HepG2 (cell line): ENCODE results near the gene ETF1. TPM values are rescaled to one million over a fixed set of nuclear protein-coding genes. Genes with fewer than 3 reads are reported as not detected.

Experiments
- ATAC-seq: fragments of 200-7000 bp; cut with Tn5 transposase; 3 replicates; pipeline ENCODE4 v1.9.1; 2020; ENCODE audit warnings: mild to moderate bottlenecking, moderate library complexity
- BruUV-seq: library from RNA; stranded (reverse); fragments of 400-500 nt; replicated peaks from 2 replicates; lab custom pipeline; 2021; lab: Mats Ljungman, UMichigan
- CTCF ChIA-PET: fragments of 300-600 bp; formaldehyde crosslinking; extraction: SDS; loops from one replicate; lab custom pipeline; 2021; ENCODE audit warnings: low total read pairs, inconsistent platforms, low intra/inter-chr PET ratio; lab: Yijun Ruan, JAX
- POLR2A ChIA-PET: fragments of 350-600 bp; sonication (Branson Sonifier 250); formaldehyde crosslinking; loops from one replicate; lab custom pipeline; 2020; ENCODE audit warnings: antibody characterized with exemption, inconsistent platforms; lab: Yijun Ruan, JAX
- DNase-seq: peaks from one replicate; pipeline ENCODE4 v3.0.0-alpha.2; 2015; ENCODE audit warnings: low spot score
- FAIRE-seq: peaks from 3 replicates; lab custom pipeline; 2011; peaks lifted over from hg19 to GRCh38; lab: Jason Lieb, UNC
- H2AFZ ChIP-seq: one replicate; pipeline ENCODE4 v1.6.1; 2011; ENCODE audit warnings: low read length, inconsistent platforms
- H3K27ac ChIP-seq: fragments of 300-600 bp; 3 replicates; pipeline ENCODE4 v1.8.0; 2011; ENCODE audit warnings: mixed run types, mild to moderate bottlenecking, mixed read lengths, low read length, inconsistent platforms; ENCODE audit not compliant: insufficient read depth; ENCODE audit errors: extremely low read length
- H3K27me3 ChIP-seq, 2 experiments: fragments of 200-600 bp in 1 of 2; 2 replicates in 1 of 2; 3 replicates in 1 of 2; pipeline versions ENCODE4 v1.6.0 to v1.8.0; 2011; ENCODE audit warnings: low read length in 2 of 2, mild to moderate bottlenecking in 2 of 2, moderate library complexity in 2 of 2, inconsistent platforms in 1 of 2; ENCODE audit not compliant: insufficient read depth in 2 of 2, control insufficient read depth in 1 of 2
- H3K36me3 ChIP-seq, 2 experiments: fragments of 200-600 bp in 1 of 2; replicated peaks in 1 of 2; 2 replicates in 1 of 2; 3 replicates in 1 of 2; pipeline versions ENCODE4 v1.5.1 to v1.8.0; 2011; ENCODE audit warnings: low read length in 2 of 2, inconsistent platforms in 1 of 2; ENCODE audit not compliant: insufficient read depth in 2 of 2, control insufficient read depth in 1 of 2
- H3K4me1 ChIP-seq: 2 replicates; pipeline ENCODE4 v1.5.1; 2012; ENCODE audit warnings: low read length, inconsistent platforms; ENCODE audit not compliant: insufficient read depth
- H3K4me2 ChIP-seq: 2 replicates; pipeline ENCODE4 v1.6.0; 2011; ENCODE audit warnings: low read depth, low read length, inconsistent platforms
- H3K4me3 ChIP-seq, 3 experiments: fragments of 200-600 bp in 1 of 3; sonication (generic), shearing (Covaris generic) in 1 of 3; replicated peaks in 1 of 3; 2 replicates each; pipeline ENCODE4 v1.5.1; 2011 to 2016; ENCODE audit warnings: low read length in 3 of 3, inconsistent platforms in 2 of 3, low read depth in 2 of 3, mild to moderate bottlenecking in 2 of 3, control low read depth in 1 of 3, mixed read lengths in 1 of 3; ENCODE audit not compliant: insufficient read depth in 1 of 3
- H3K79me2 ChIP-seq: one replicate; pipeline ENCODE4 v1.6.1; 2011; ENCODE audit warnings: low read length, inconsistent platforms; ENCODE audit not compliant: insufficient read depth
- H3K9ac ChIP-seq: 2 replicates; pipeline ENCODE4 v1.6.0; 2011; ENCODE audit warnings: mild to moderate bottlenecking, low read depth, low read length, inconsistent platforms; ENCODE audit not compliant: insufficient read depth
- H3K9me3 ChIP-seq: 2 replicates; pipeline ENCODE4 v1.5.1; 2012; ENCODE audit warnings: mild to moderate bottlenecking, low read length
- H4K20me1 ChIP-seq: 2 replicates; pipeline ENCODE4 v1.6.0; 2011; ENCODE audit warnings: inconsistent platforms, mild to moderate bottlenecking, low read length, moderate library complexity; ENCODE audit not compliant: insufficient read depth
- ATM ChIP-seq: fragments of 450-650 bp; IDR thresholded peaks from 2 replicates; pipeline ENCODE4 v1.7.1; 2017; ENCODE audit warnings: mild to moderate bottlenecking, borderline replicate concordance
- CEBPB ChIP-seq: IDR thresholded peaks from 2 replicates; pipeline ENCODE4 v1.6.1; 2011; ENCODE audit warnings: low read depth, low read length, improper control_type of control experiment, borderline replicate concordance
- HNRNPK ChIP-seq: fragments of 200-400 bp; formaldehyde crosslinking; IDR thresholded peaks from 2 replicates; pipeline ENCODE4 v1.6.1; 2018; ENCODE audit warnings: low read length, low read depth, moderate library complexity, mild to moderate bottlenecking; ENCODE audit not compliant: poor library complexity, severe bottlenecking
- NFYC ChIP-seq: IDR thresholded peaks from 2 replicates; pipeline ENCODE4 v1.6.1; 2016; ENCODE audit warnings: missing genetic modification reagents, missing compliant biosample characterization
- POLR2A ChIP-seq, 2 experiments: IDR thresholded peaks; 2 replicates each; pipeline ENCODE4 v1.6.1; 2011; ENCODE audit warnings: low read depth in 2 of 2, low read length in 2 of 2, mild to moderate bottlenecking in 1 of 2, moderate library complexity in 1 of 2; ENCODE audit not compliant: insufficient read depth in 1 of 2
- RARG ChIP-seq: sonication (generic); formaldehyde crosslinking; IDR thresholded peaks from 2 replicates; pipeline ENCODE4 v1.4.0; 2020; ENCODE audit warnings: low read depth, mild to moderate bottlenecking, missing genetic modification reagents
- SMARCE1 ChIP-seq: fragments of 450-650 bp; IDR thresholded peaks from 2 replicates; pipeline ENCODE4 v1.6.1; 2017; ENCODE audit warnings: borderline replicate concordance
- SNAPC2 ChIP-seq: sonication (generic); formaldehyde crosslinking; IDR thresholded peaks from 2 replicates; pipeline ENCODE4 v1.8.1; 2022; ENCODE audit warnings: mild to moderate bottlenecking, missing genetic modification reagents
- TBL1XR1 ChIP-seq: fragments of 150-350 bp; IDR thresholded peaks from 2 replicates; pipeline ENCODE4 v1.6.1; 2014; ENCODE audit warnings: borderline replicate concordance, low read length; ENCODE audit not compliant: partially characterized antibody
- ZNF598 ChIP-seq: sonication (generic); formaldehyde crosslinking; IDR thresholded peaks from 2 replicates; pipeline ENCODE4 v1.5.1; 2020; ENCODE audit warnings: mild to moderate bottlenecking, missing genetic modification reagents, borderline replicate concordance
- WGBS: methylation state at CpG from one replicate; pipeline ENCODE4 v1.1.6; 2017; ENCODE audit warnings: low lambda C conversion rate; 5-methylcytosine and 5-hydroxymethylcytosine counted together
- in situ Hi-C: cut with HindIII; loops from 2 replicates; pipeline ENCODE4 v1.10.0; 2017; ENCODE audit warnings: low pct_unique_long_range_greater_than_20kb; ENCODE audit not compliant: extremely low pct_ligation_motif_present
- intact Hi-C: fragments of 100-400 bp; cut with micrococcal nuclease; formaldehyde crosslinking; loops from one replicate; pipeline ENCODE4 v1.10.0; 2022; ENCODE audit not compliant: unreplicated experiment
- polyA plus RNA-seq, 8 experiments: library from polyadenylated mRNA; depleted of rRNA in 3 of 8; stranded (reverse) in 7 of 8; unstranded in 1 of 8; fragments of >200 nt; fragmentation: Illumina TruSeq in 4 of 8; extraction: Trizol in 4 of 8; gene quantifications; 2 replicates each; pipeline versions ENCODE4 v1.2.1 to v1.2.3, GENCODE V29; 2011 to 2016; ENCODE audit warnings: low read depth in 4 of 8, missing spikeins in 1 of 8, mixed read lengths in 1 of 8; ENCODE audit not compliant: insufficient read depth in 1 of 8
- total RNA-seq, 5 experiments: library from RNA; depleted of rRNA; stranded (reverse); fragments of >200 nt; fragmentation: Illumina TruSeq; extraction: Trizol; gene quantifications; 2 replicates each; pipeline ENCODE4 v1.2.3, GENCODE V29; 2016; ENCODE audit warnings: low read depth in 1 of 5
- TF ChIP-seq, protein P1 (sequence below): sonication (generic); formaldehyde crosslinking; IDR thresholded peaks from 2 replicates; pipeline ENCODE4 v1.4.0; 2020; ENCODE audit warnings: missing genetic modification reagents, borderline replicate concordance
- TF ChIP-seq, protein P2 (sequence below): sonication (generic); formaldehyde crosslinking; IDR thresholded peaks from 2 replicates; pipeline ENCODE4 v1.4.0; 2020; ENCODE audit warnings: mild to moderate bottlenecking, missing genetic modification reagents

Gene ETF1
- total and polyA plus RNA-seq, 2 of the 13 experiments (the other 11 are each of a cell fraction or from before 2014, with no cell fraction given), result 52.1 to 184 TPM

DNA sequence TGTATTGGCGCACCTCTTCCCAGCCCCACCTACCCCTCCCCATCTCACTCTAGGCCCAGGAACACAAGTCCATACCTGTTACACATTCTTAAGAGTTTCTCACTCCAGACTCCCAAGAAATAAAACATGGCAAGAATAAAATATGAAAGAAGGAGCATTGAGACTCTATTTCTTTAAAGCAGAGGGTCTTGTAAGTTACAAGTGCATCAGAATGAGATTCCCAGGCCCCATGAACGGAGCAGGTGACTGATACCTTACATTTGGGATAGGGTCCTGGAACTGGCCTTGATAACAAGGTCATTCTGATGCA is 72.0 kb downstream of the ETF1 start (continued):
- TF ChIP-seq, protein P1, sequence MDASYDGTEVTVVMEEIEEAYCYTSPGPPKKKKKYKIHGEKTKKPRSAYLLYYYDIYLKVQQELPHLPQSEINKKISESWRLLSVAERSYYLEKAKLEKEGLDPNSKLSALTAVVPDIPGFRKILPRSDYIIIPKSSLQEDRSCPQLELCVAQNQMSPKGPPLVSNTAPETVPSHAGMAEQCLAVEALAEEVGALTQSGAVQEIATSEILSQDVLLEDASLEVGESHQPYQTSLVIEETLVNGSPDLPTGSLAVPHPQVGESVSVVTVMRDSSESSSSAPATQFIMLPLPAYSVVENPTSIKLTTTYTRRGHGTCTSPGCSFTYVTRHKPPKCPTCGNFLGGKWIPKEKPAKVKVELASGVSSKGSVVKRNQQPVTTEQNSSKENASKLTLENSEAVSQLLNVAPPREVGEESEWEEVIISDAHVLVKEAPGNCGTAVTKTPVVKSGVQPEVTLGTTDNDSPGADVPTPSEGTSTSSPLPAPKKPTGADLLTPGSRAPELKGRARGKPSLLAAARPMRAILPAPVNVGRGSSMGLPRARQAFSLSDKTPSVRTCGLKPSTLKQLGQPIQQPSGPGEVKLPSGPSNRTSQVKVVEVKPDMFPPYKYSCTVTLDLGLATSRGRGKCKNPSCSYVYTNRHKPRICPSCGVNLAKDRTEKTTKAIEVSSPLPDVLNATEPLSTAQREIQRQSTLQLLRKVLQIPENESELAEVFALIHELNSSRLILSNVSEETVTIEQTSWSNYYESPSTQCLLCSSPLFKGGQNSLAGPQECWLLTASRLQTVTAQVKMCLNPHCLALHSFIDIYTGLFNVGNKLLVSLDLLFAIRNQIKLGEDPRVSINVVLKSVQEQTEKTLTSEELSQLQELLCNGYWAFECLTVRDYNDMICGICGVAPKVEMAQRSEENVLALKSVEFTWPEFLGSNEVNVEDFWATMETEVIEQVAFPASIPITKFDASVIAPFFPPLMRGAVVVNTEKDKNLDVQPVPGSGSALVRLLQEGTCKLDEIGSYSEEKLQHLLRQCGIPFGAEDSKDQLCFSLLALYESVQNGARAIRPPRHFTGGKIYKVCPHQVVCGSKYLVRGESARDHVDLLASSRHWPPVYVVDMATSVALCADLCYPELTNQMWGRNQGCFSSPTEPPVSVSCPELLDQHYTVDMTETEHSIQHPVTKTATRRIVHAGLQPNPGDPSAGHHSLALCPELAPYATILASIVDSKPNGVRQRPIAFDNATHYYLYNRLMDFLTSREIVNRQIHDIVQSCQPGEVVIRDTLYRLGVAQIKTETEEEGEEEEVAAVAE, result no peak
- TF ChIP-seq ZNF598 (CRISPR knock-in tag), result no peak
- TF ChIP-seq, all 625 proteins: peak for 0

DNA sequence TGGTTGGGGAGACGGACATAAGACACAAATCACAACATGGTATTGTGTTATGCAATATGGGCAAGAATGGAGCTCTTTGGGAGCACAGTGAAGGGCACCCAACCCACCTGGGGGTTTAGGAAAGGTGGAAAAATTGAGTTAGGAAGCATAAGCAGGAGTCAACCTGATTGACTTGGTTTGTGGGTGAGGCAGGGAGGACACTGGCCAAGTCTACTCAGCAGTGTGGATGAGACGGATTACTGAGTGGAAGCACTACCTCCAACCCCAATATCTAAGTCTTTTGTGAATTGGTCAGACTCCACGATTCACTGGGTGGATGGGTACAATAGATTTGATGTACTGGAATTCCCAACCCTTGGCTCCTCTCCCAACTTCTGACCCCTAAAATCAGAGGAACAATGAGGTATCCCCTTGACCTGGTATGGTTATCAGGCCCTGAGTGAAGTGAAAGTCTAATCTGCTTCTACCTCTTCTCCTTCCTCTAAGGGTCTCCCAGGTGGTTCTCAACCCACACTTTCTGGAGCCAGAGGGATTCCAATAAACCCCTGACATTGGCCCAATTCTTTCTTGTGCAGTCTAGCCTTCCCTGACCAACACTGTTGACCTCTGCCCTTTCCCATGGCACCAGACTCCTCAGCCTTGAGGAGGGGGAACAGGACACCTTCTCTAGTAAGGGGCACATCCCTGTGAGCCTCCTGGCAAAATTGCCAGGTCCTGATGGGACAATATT is 72.5 kb downstream of the ETF1 start:
- DNase-seq (no peak), FAIRE-seq (no peak), ATAC-seq (peak; percentile 7)
- H3K27ac ChIP-seq, result no peak overlapping the region
- H3K36me3 ChIP-seq, result peaks cover 0 to 7% of the 10 kb centered on the region in 2 experiments; a peak in 2 of 5 replicates
- H3K4me2 ChIP-seq, result no peak overlapping the region
- peaks cover 51% of the 10 kb centered on the region for H3K4me1 ChIP-seq
- 43% methylated on average over 3 of the region's 3 CpGs for WGBS
- 0 out of 5 replicates have a peak, but pooled peaks cover 0 to 2% of the 10 kb centered on the region in 2 experiments for H3K27me3 ChIP-seq
- no peak overlapping the region for H3K9ac ChIP-seq
- H3K79me2 ChIP-seq, result peaks cover 3% of the 10 kb centered on the region
- POLR2A ChIA-PET, result interaction anchor here (2.2 kb wide), 1 partner anchor 22 kb away, joined by 7 read pairs; no protein-coding TSS in a partner anchor
- CTCF ChIA-PET, result no interaction called here
- in situ Hi-C loops (no loop called here), intact Hi-C loops (loop anchor here (1.0 kb wide), 1 partner anchor 33 kb away; no protein-coding TSS in a partner anchor)
- H3K9me3 ChIP-seq, result no peaks in the 10 kb centered on the region
- H2AFZ ChIP-seq, result no peak overlapping the region
- no peak overlapping the region for H3K4me3 ChIP-seq
- no TSS peak for BruUV-seq
- peaks cover 3% of the 10 kb centered on the region; the same call in 1 of the 2 replicates for H4K20me1 ChIP-seq
- no peak for TF ChIP-seq NFYC (CRISPR knock-in tag)
- TF ChIP-seq TBL1XR1, result peak; percentile 25
- no peak for TF ChIP-seq RARG (CRISPR knock-in tag)
- TF ChIP-seq POLR2A (IDR thresholded peaks at IDR 0.05; ENCODE audit: insufficient read depth in 1 of 2, low read depth in 2 of 2, low read length in 2 of 2), result peak in 1 of 2 experiments; percentile 80; a peak in 1 of 4 replicates
- peak; percentile 68 for TF ChIP-seq CEBPB
- TF ChIP-seq, protein P2, sequence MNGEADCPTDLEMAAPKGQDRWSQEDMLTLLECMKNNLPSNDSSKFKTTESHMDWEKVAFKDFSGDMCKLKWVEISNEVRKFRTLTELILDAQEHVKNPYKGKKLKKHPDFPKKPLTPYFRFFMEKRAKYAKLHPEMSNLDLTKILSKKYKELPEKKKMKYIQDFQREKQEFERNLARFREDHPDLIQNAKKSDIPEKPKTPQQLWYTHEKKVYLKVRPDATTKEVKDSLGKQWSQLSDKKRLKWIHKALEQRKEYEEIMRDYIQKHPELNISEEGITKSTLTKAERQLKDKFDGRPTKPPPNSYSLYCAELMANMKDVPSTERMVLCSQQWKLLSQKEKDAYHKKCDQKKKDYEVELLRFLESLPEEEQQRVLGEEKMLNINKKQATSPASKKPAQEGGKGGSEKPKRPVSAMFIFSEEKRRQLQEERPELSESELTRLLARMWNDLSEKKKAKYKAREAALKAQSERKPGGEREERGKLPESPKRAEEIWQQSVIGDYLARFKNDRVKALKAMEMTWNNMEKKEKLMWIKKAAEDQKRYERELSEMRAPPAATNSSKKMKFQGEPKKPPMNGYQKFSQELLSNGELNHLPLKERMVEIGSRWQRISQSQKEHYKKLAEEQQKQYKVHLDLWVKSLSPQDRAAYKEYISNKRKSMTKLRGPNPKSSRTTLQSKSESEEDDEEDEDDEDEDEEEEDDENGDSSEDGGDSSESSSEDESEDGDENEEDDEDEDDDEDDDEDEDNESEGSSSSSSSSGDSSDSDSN (CRISPR knock-in tag), result no peak
- TF ChIP-seq SNAPC2 (CRISPR knock-in tag), result no peak
- no peak for TF ChIP-seq ATM
- no peak for TF ChIP-seq SMARCE1
- TF ChIP-seq HNRNPK, result no peak
